HG03097 (cell line): Measurements from ENCODE around the gene TTC23L.
A peak's percentile ranks its signal among the peaks of the same experiment; 100 is the strongest.
"Not testable (repeated sequence)": the region's sequence is repeated elsewhere in the genome, so short reads cannot be mapped to it uniquely, and the experiment has no call there.

Experiments
- ATAC-seq: cut with Tn5 transposase; IDR thresholded peaks from one replicate; pipeline ENCODE4 v1.9.1; 2021; ENCODE audit not compliant: unreplicated experiment, low FRiP score

Gene TTC23L

GRCh38 chr5:34915856-34916192 lies 76.9 kb downstream of the TTC23L start:
- ATAC-seq: peak; percentile 7

- ATAC-seq: no peak
These were observed 77.6 kb downstream of the TTC23L start for GRCh38 chr5:34916518-34916917.

- ATAC-seq: no peak
These were observed 79.1 kb downstream of the TTC23L start for GRCh38 chr5:34918025-34918424.

- no peak for ATAC-seq
These were observed 80.1 kb downstream of the TTC23L start for GRCh38 chr5:34919077-34919476.

GRCh38 chr5:34923256-34923655 lies 84.3 kb downstream of the TTC23L start:
- ATAC-seq: not testable (repeated sequence)

GRCh38 chr5:34923694-34924461 lies 84.9 kb downstream of the TTC23L start:
- no peak for ATAC-seq

GRCh38 chr5:34924462-34924765 lies 85.5 kb downstream of the TTC23L start:
- no peak for ATAC-seq

- no peak for ATAC-seq
These were observed 87.4 kb downstream of the TTC23L start for GRCh38 chr5:34926318-34926888.

GRCh38 chr5:34927785-34928184 lies 88.8 kb downstream of the TTC23L start:
- no peak for ATAC-seq

- no peak for ATAC-seq
These were observed 89.3 kb downstream of the TTC23L start for GRCh38 chr5:34928267-34928666.

GRCh38 chr5:34929134-34929719 lies 90.3 kb downstream of the TTC23L start, which contains the start of gene DNAJC21:
Gene DNAJC21 (plus strand): TSS chr5:34929559. CDS start chr5:34929820, 261 bp downstream.
- peak; percentile 89 for ATAC-seq

GRCh38 chr5:34929720-34930461 lies 90.9 kb downstream of the TTC23L start:
- peak; percentile 68 for ATAC-seq

GRCh38 chr5:34930462-34930844 lies 91.5 kb downstream of the TTC23L start:
- no peak for ATAC-seq

GRCh38 chr5:34930870-34931269 lies 91.9 kb downstream of the TTC23L start:
- ATAC-seq: no peak

GRCh38 chr5:34932947-34933346 lies 94.0 kb downstream of the TTC23L start:
- ATAC-seq: no peak

- ATAC-seq: no peak
These were observed 103.0 kb downstream of the TTC23L start for GRCh38 chr5:34941936-34942335.

- ATAC-seq: no peak
These were observed 105.1 kb downstream of the TTC23L start for GRCh38 chr5:34944044-34944443.

GRCh38 chr5:34944460-34945047 lies 105.6 kb downstream of the TTC23L start:
- no peak for ATAC-seq
